ENCODE results near the gene RAC3.

Gene RAC3

DNA sequence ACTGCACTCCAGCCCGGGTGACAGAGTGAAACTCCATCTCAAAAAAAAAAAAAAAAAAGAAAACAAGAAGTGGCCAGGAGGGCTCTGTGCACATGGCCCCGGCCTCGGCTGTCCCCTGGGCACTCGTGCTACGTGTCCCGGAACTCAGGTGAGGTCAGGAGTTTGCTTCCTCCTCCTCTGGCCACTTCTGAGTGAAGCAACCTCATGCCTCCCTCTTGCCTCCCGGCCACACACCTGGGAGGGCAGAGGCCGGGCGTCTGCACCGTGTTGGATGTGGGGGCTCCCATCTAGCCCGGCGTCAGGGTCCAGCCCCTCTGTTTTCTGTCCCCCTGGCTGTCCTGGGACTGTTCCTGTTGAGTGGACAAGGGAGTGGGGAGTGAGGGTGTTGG, 31.9 kb upstream of the RAC3 start:
- DNase-seq (ENCODE audit: low read depth): no peak

GRCh38 chr17:81999976-82000802, 31.3 kb upstream of the RAC3 start:
- DNase-seq (ENCODE audit: low read depth): no peak

GRCh38 chr17:82000803-82001570, 30.5 kb upstream of the RAC3 start:
- DNase-seq (ENCODE audit: low read depth): no peak

DNA sequence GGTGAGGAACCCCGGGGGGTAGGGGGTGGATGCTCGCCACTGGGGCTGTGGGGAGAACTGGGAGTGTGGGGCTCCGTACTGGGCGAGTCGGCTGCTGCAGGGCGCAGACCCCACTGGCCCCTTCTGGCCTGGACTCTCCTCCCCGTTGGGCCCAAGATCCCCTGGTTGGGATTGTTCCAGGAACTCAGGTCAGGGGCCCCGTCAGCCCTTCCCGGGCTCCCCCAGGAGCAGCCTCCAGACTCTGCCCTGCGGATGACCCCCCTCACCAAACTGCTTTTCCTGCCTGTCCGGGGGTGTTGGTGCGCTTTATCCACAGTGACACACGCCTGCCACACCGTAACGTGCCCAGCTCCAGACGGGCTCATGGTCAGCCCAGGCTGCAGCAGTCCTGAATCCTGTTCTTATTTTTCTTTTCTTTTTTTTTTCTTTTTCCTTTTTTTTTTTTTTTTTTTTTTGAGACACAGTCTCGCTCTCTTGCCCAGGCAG, 29.9 kb upstream of the RAC3 start:
- DNase-seq (ENCODE audit: low read depth): no peak

GRCh38 chr17:82003411-82004381, 27.8 kb upstream of the RAC3 start:
- DNase-seq (ENCODE audit: low read depth): peak; percentile 8

- DNase-seq (ENCODE audit: low read depth): no peak
Measured at GRCh38 chr17:82004517-82005455, 26.7 kb upstream of the RAC3 start.

DNA sequence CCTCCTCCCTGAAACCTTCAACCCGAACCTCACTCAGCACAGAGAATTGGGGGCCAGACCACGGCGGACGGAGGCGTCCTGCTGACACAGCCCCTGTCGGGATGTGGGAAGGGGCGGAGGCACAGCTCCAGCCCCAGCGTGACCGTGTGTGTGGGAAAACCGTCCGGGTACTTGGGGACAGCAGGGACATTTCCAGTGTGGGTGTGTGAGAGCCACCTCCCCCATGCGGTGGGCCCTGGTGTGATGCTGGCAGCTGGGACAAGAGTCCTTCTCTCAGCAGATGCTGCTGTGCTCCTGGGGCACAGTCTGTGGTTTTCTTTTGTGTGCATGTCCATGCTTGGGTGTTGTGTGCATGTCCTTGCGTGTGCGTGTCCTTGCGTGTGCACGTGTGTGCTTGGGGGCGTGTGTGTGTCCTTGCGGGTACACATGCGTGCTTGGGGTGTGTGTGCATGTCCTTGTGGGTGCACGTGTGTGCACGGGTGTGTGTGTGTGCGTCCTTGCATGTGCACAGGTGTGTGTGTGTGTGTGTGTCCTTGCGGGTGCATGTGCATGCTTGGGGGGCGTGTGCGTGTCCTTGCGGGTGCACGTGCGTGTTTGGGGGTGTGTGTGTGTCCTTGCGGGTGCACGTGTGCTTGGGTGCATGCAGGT, 25.7 kb upstream of the RAC3 start:
- no peak for DNase-seq (ENCODE audit: low read depth)

DNA sequence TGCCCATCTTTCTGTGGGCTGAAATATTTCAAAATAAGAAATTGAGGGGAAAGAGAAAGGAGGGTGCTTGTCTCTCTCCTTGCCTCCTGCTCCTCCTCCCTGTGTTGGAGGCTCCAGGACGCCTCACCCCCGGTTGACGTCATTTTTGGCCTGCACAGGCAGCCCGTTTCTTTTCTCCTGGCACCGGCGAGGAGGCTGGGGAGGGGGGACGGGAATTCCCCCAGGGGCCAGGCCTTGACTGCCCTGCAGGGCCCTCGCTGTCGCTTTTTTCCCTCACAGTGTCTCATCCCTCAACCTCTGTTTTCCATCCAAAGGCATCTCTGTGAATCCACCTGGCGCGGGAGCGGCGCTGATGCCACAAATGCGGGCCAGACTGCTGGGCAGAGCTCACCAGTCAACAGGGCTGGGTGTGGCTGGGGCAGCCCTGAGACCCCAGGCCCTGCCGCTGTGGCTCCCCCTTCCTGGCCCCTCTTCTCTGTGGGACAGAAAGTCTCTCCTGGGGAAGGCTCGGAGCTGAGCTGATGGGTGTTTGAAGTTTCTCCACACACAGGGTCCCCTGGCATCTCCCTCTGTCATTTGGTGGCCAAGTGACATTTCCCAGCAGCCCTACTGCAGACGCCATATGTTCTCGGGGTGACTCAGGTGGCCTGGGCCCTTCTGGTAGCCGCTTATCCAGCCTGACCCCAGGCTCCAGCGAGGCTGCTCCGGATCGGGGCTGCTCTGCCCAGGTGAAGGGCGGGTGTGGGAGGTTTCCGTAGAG, 24.8 kb upstream of the RAC3 start:
- DNase-seq (ENCODE audit: low read depth): no peak

- DNase-seq (ENCODE audit: low read depth): no peak
Measured at GRCh38 chr17:82007228-82007494, 24.3 kb upstream of the RAC3 start.

DNA sequence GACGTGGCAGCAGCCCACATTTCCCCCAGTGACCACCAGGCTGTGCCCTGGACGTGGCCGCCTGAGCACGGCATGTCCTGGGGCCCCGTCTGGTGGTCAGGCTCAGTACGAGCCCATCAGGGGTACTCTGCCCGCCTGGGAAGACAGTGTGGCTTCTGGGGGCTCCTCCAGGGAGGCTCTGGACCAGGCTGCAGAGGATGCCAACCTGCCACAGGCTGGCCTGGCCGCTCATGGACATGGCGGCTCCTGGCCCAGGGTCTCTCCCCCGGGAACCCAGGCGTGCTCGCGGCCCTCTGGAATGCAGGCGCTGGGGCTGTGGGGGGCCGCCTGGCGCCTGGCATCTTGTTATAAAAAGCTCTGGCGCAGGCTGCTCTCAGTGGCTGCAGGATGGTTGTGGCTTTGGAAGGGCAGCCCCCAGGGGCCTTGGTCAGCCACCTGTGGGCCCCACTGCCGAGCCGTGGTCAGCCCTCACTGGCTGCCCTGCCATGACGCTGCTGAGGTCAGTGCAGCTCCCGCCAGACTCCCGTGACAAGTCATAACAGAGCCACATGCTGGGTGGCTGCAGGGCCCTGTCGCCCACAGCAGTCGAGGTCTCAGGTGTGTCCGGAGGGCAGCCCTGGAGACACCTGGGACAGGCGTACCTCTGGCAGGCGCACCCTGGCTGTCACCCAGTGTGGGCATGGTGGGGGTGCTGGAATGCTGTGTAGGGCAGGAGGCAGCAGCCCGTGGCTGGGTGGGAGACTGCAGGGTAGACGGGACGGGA, 23.8 kb upstream of the RAC3 start:
- DNase-seq (ENCODE audit: low read depth): no peak

DNA sequence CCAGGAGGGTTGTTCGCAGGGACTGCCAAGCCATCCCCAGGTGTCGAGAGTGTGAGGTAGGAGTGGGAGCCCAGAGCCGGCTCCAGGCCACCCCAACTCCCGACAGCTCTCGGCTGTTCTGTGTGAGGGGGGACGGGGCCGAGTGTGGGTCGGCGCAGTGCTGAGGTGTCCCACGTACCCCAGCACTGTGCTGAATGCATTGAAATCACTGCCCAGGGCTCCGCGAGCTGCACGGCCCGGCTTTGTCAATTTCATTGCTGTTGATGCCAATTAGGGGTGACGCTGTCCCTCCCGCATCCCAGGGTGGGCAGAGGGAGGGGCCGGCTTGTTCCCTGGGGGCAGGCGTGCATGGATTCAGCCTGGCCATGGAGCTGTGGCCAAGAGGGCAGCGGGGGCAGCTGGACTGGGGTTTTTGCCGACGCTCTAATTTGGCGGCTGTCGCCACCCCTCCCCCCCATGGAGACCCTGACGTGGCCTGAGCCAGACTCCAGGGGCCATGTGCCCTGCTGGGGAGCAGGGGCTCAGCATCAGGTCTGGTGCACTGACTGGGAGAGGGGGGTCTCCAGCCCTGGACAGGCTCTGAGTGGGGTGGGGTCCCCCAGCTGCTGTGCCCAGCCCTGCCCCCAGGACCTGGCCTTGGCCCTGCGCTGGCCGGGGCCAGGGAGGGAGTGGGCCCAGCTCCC, 23.1 kb upstream of the RAC3 start:
- no peak for DNase-seq (ENCODE audit: low read depth)

DNA sequence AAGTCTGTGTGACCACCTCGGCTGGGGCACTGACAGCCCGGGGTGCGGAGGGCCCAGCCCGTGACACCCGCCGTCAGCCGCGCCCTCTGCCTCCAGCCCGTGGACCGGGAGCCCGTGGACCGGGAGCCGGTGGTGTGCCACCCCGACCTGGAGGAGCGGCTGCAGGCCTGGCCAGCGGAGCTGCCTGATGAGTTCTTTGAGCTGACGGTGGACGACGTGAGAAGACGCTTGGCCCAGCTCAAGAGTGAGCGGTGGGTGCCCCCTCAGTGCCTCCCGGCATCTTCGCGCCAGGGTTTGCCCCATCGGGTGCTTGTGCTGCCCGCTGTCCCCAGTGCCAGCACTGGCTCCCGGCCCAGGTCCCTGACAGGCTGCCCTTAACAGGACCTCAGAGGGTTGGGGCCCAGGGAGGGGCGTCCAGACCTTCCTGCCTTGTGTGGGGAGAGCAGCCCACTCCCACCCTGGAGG, 22.5 kb upstream of the RAC3 start:
- DNase-seq (ENCODE audit: low read depth): no peak

GRCh38 chr17:82009413-82009812, 22.1 kb upstream of the RAC3 start:
- DNase-seq (ENCODE audit: low read depth): no peak

DNA sequence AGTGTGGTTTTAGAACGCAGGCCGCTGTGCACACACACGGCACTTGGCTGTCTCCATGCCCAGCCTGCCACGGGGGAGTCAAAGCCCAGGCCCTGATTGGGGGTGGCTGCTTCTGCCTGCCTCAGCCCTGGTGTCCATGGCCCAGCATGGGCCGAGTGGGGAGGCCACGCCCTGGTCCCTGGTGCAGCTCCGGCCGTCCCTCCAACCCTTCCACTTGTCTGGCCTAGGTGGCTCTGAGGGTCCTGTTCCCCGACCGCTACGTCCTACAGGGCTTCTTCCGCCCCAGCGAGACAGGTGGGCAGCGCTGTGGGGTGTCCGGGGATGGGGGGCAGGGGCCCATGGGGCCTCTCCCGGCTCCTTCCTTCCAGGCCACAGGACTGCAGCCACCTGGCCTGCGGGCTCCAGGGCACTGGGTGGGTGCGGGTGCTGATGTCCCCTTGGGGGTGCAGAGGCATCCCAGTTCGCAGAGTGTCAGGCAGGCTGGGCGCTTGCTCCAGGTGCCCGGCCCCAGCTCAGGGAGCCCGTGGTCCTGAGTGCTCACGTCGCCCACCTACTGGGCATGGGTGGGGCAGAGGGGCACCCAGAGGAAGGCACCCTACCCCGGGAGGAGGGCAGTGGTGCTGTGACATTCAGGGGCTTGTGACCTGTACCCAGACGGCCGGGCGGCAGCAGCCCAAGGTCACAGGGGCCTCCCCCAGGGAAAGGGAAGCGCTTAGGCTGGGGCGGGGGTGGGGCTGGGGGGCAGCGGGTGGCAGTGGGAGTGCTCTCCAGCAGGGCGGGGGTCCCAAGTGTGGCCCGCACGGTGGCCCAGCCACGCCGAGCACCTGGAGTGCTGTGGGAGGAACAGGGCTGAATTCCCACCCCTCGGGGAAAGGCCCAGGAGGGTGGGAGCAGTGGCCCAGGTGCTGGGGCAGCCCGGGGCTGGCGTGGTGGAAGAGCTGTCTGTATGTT, 20.6 kb upstream of the RAC3 start:
- DNase-seq (ENCODE audit: low read depth): no peak

- no peak for DNase-seq (ENCODE audit: low read depth)
Measured at GRCh38 chr17:82011617-82012187, 19.8 kb upstream of the RAC3 start.

- no peak for DNase-seq (ENCODE audit: low read depth)
Measured at GRCh38 chr17:82012261-82012639, 19.2 kb upstream of the RAC3 start.
